A673 (cell line): ENCODE measurements around the gene STXBP2.

Experiments
- CTCF ChIP-seq: fragments of 300-800, 200-600 bp; sonication (generic); conservative IDR thresholded peaks from 2 replicates; pipeline ENCODE4 v1.5.1; 2017; ENCODE audit warnings: low read depth, mild to moderate bottlenecking, antibody characterized with exemption, low read length, moderate library complexity, mixed read lengths
- EZH2 ChIP-seq: fragments of 200-600 bp; sonication (generic); IDR thresholded peaks from 2 replicates; pipeline ENCODE4 v1.6.1; 2017; ENCODE audit warnings: borderline replicate concordance, low read depth, mild to moderate bottlenecking, mixed read lengths, antibody characterized with exemption, low read length; ENCODE audit not compliant: poor library complexity, severe bottlenecking

GRCh38 chr19:7611541-7612279, 25.2 kb upstream of the STXBP2 start:
- no peak for TF ChIP-seq EZH2
- TF ChIP-seq CTCF = no peak
